ENCODE data around the gene PLPPR3.
A peak's percentile ranks its signal among the peaks of the same experiment; 100 is the strongest.
"Not testable (repeated sequence)": the region's sequence is repeated elsewhere in the genome, so short reads cannot be mapped to it uniquely, and the experiment has no call there.

The PLPPR3 gene

DNA sequence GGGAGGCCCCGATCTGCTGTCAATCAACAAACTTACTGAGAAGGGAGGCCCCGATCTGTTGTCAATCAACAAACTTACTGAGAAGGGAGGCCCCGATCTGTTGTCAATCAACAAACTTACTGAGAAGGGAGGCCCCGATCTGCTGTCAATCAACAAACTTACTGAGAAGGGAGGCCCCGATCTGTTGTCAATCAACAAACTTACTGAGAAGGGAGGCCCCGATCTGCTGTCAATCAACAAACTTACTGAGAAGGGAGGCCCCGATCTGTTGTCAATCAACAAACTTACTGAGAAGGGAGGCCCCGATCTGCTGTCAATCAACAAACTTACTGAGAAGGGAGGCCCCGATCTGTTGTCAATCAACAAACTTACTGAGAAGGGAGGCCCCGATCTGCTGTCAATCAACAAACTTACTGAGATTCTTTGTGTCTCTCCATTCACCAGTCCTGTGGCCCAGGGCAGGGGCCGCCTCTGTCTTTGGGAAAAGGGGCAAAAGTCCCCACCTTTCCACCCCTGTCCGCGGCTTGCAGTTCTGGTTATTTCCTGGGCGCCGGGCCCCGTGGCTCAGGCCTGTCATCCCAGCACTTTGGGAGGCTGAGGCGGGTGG is 32.0 kb upstream of the PLPPR3 start:
- not testable (repeated sequence) for DNase-seq

- no peak for DNase-seq
Measured at GRCh38 chr19:853014-853585, 31.3 kb upstream of the PLPPR3 start.

DNA sequence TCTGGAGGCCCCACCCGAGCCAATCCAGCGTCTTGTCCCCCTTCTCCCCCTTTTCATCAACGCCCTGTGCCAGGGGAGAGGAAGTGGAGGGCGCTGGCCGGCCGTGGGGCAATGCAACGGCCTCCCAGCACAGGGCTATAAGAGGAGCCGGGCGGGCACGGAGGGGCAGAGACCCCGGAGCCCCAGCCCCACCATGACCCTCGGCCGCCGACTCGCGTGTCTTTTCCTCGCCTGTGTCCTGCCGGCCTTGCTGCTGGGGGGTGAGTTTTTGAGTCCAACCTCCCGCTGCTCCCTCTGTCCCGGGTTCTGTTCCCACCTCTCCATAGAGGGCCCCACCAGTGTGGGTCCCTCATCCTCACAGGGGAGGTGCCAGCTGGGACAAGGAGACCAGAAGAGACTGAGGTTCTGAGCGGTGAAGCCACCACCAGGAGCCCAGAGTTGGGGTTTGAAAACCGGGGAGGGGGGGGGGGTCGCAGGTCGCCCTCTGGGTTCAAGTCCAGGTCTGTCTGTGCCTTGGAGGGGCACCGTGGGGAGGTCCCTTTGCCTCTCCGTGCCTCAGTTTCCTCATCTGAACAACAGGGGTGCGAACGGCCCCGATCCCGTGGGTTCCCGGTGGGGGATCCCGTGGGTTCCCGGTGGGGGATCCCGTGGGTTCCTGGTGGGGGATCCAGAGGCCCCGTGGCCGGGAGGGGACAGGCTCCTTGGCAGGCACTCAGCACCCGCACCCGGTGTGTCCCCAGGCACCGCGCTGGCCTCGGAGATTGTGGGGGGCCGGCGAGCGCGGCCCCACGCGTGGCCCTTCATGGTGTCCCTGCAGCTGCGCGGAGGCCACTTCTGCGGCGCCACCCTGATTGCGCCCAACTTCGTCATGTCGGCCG is 30.6 kb upstream of the PLPPR3 start, which contains the start of gene ELANE:
Gene ELANE, plus strand, starts transcription at position 168 of the 878 bp plus-strand sequence. Its CDS starts 26 bp downstream, at position 194.
- DNase-seq, result no peak

- DNase-seq, result no peak
Measured at GRCh38 chr19:850979-851335, 29.2 kb upstream of the PLPPR3 start.

DNA sequence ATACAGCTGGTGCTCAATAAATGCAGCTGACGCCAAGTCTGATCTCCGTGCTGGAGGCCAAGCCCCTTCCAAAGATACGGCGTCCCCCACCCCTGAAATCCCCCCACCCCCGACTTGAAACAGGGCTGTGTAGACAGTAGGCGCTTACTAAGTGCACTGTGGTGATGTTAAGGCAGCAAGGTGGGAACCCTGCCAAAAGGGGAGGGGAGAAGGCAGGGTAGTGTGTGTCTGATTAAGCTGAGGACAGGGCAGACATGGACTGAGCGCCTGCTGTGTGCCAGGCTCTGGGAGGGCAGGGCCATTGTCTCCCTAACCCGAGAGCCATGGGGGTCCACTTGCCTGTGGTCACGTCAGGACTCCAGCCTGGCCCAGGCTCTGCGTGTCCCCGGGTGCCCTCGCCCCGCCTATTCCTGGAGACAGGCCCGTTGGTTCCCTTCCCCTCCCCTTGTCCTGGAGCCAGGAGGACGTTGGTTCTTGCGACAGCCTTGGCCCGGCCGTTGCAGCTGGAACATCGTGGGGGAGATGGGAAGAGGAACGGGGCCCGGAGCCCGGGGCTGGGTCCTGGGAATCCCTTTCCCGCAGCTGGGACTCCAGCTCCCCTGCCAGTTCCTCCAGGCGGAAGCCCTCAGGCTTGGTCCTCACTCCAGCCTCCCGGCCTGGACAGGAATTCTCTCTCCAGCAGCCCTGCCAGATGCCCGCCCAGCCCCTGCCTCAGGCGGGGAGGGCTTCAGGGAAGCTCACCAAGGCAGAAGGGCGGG is 28.6 kb upstream of the PLPPR3 start:
- DNase-seq, result peak; percentile 68

GRCh38 chr19:849195-849594 is 27.4 kb upstream of the PLPPR3 start:
- DNase-seq, result not testable (repeated sequence)

DNA sequence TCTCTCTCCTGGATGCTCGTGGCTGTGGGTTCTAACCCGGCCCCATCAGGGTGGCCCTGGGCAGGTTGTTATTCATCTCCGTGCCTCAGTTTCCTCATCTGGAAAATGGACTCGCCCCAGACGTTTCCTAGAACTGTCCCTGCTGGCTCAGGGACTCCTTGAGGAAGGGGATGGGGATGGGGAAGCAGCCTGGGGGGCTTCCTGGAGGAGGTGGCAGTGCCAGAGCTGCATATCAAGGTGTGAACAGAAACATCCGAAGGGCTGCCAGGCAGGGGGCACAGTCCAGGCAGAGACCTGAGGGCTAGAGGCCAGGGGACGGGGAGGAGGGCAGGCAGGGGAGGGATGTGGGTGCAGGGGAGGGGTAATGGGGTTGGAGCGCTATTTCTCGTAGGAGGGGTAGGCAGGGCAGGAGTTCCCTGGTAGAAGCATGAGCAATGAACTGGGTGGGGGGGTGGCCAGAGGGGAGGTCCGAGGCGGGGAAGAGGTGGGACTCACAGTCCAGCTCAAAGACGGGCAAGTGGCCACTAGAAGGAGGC is 26.7 kb upstream of the PLPPR3 start:
- no peak for DNase-seq

DNA sequence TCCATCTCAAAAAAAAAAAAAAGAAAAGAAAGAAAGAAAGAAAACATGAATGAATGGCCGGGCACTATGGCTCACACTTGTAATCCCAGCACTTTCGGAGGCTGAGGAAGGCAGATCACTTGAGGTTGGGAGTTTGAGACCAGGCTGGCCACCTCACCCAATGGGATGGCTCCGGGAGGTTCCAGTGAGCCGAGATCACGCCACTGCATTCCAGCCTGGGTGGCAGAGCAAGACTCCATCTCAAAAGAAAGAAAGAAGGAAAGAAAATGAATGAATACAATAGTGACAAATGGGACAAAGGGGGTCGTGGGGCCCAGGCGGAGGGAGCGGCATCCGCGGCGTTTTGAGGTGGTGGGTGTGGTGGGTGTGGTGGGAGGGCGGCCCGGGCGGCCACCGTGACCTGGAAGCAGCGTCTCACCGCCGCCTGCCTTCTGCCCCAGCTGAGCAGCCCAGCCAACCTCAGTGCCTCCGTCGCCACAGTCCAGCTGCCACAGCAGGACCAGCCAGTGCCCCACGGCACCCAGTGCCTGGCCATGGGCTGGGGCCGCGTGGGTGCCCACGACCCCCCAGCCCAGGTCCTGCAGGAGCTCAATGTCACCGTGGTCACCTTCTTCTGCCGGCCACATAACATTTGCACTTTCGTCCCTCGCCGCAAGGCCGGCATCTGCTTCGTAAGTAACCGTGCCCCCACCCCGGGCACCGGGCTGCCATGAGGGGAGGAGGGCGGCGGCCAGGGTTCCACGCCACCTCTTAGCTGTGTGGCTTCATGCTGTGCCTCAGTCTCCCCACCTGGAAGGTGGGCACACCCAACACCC is 24.2 kb upstream of the PLPPR3 start:
- no peak for DNase-seq

- no peak for DNase-seq
Measured at GRCh38 chr19:844546-844971, 22.8 kb upstream of the PLPPR3 start.

DNA sequence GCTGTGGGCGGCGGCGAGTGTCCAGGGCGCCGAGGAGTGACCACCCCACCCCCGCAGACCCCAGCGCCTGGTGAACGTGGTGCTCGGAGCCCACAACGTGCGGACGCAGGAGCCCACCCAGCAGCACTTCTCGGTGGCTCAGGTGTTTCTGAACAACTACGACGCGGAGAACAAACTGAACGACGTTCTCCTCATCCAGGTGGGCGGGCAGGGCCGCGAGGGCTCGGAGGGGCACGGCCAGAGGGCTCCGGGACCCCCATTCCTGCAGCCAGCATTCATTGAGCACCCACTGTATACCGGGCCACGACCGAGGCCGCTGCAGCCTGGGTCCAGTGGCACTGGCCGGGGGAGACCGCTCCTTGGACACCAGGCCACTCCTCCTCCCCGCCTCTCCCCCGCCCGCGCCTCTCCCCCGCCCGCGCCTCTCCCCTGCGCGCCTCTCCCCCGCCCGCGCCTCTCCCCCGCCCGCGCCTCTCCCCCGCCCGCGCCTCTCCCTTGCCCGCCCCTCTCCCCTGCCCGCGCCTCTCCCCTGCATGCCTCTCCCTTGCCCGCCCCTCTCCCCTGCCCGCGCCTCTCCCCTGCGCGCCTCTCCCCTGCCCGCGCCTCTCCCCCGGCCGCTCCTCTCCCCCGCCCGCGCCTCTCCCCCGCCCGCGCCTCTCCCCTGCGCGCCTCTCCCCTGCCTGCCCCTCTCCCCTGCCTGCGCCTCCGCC is 22.2 kb upstream of the PLPPR3 start:
- DNase-seq, result no peak

GRCh38 chr19:843180-843835 is 21.6 kb upstream of the PLPPR3 start:
- DNase-seq, result peak; percentile 55

DNA sequence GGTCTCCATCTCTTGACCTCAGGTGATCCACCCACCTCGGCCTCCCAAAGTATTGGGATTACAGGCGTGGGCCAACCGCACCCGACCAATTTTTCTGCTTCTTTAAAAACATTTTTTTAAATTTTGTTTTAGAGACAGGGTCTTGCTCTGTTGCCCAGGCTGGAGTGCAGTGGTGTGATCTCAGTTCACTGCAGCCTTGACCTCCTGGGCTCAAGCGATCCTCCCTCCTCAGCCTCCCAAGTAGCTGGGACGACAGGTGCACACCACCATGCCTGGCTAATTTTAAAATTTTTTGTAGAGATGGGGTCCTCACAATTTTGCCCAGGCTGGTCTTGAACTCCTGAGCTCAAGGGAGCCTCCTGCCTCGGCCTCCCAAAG is 21.0 kb upstream of the PLPPR3 start:
- not testable (repeated sequence) for DNase-seq

GRCh38 chr19:840519-841206 is 18.9 kb upstream of the PLPPR3 start, which contains the start of gene PRTN3:
Gene PRTN3, plus strand, starts transcription at chr19:840999. Its CDS starts 10 bp downstream, at chr19:841009.
- DNase-seq, result no peak

DNA sequence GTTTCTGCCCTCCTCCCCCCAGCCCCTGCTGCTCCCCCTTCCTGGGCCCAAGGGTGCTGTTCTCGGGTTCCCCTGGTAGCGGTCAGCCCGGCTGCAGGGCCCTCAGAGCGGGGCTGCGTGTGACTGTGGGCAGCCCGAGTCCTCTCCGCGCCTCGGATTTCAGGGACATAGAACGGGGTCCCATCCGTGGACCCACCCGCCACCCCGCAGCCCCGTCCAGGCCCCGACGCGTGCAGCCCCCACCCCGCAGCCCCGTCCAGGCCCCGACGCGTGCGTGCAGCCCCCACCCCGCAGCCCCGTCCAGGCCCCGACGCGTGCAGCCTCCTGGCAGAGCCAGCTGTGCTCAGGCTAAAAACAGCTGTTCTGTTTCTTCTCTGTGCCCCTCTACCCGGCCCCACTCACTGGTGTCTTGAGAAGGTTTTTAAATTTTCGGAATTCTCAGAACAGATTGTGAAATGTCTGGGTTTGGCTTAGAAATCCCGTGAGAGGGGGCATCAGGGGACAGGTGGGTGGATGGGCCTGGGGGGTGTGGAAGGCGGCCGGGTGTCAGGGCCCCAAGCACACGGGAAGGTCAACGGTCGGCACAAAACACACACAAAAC is 13.6 kb upstream of the PLPPR3 start:
- no peak for DNase-seq

- no peak for DNase-seq
Measured at GRCh38 chr19:834216-834615, 12.5 kb upstream of the PLPPR3 start.

DNA sequence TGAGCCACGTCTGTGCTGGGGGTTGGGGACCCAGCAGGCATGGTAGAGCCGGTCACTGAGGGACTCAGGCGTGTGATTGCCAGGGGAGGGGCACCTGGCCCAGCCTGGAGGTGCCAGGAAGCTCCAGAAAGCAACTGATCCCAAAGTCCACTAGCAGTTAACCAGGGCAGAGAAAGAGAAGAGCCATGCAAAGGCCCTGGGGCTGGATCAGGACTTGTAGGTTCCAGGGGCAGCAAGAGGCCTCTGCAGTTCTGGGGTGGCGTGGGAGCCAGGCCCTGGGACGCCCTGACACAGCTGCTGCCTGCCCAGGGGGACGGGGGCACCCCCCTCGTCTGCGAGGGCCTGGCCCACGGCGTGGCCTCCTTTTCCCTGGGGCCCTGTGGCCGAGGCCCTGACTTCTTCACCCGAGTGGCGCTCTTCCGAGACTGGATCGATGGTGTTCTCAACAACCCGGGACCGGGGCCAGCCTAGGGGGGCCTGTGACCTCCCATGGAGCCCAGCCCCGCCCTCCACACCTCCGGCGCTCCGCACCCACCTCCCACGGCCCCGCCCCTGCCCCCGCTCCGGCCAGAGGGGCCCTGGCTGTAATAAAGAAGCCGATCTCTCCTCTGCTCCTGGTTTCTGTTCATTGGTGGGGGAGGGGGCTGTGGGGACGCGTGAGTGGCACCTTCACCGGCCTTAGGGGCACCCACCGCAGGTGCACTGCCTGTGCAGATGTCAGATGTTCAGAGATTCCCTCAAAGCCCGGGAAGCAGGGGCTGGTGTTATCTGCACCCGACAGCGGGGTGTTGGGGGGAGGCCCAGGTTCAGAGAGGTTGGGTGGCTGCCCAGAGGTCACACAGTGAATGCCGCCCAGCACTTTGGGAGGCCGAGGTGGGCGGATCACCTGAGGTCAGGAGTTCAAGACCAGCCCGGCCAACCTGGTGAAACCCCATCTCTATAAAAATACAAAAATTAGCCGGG is 9.9 kb upstream of the PLPPR3 start:
- no peak for DNase-seq

- no peak for DNase-seq
Measured at GRCh38 chr19:829129-829758, 7.5 kb upstream of the PLPPR3 start.

All from retina (tissue), 1 donor.